PC-9 (cell line): ENCODE data around the gene SEMA3C.

Source experiments
- CTCF ChIP-seq: fragments of 200-600 bp; sonication (generic); conservative IDR thresholded peaks from 2 replicates; pipeline ENCODE4 v1.6.1; 2017; ENCODE audit warnings: mixed run types, antibody characterized with exemption, mild to moderate bottlenecking, moderate library complexity
- EZH2 ChIP-seq: fragments of 200-600 bp; sonication (generic); IDR thresholded peaks from 2 replicates; pipeline ENCODE4 v1.8.0; 2017; ENCODE audit warnings: antibody characterized with exemption, low read depth

- no peak for TF ChIP-seq EZH2
- no peak for TF ChIP-seq CTCF
Measured at GRCh38 chr7:80806663-80807062, 112.2 kb downstream of the SEMA3C start.
